GM12878 (cell line): ENCODE measurements around the gene NOL7. TPM values are rescaled to one million over a fixed set of nuclear protein-coding genes. Genes with fewer than 3 reads are reported as not detected.

Experiments used
- DPF2 ChIP-seq: fragments of 450-650 bp; IDR thresholded peaks from 2 replicates; pipeline ENCODE4 v1.6.1; 2017; ENCODE audit warnings: mild to moderate bottlenecking
- HCFC1 ChIP-seq: fragments of 150-350 bp; IDR thresholded peaks from 2 replicates; pipeline ENCODE4 v1.6.1; 2014; ENCODE audit warnings: low read length
- HDAC6 ChIP-seq: fragments of 200-600 bp; sonication (generic); IDR thresholded peaks from one replicate; pipeline ENCODE4 v1.8.0; 2017; ENCODE audit warnings: antibody characterized with exemption; ENCODE audit not compliant: unreplicated experiment
- IKZF1 ChIP-seq: fragments of 450-650 bp; conservative IDR thresholded peaks from 2 replicates; pipeline ENCODE4 v1.6.1; 2017; ENCODE audit warnings: antibody characterized with exemption, mild to moderate bottlenecking
- NR2F1 ChIP-seq: fragments of 450-650 bp; conservative IDR thresholded peaks from 2 replicates; pipeline ENCODE4 v1.6.1; 2017; ENCODE audit warnings: mild to moderate bottlenecking
- NRF1 ChIP-seq: conservative IDR thresholded peaks from 2 replicates; pipeline ENCODE4 v1.6.1; 2011; ENCODE audit warnings: mild to moderate bottlenecking, low read depth, low read length, improper control_type of control experiment
- STAT1 ChIP-seq: fragments of 450-650 bp; conservative IDR thresholded peaks from 2 replicates; pipeline ENCODE4 v1.6.1; 2014; ENCODE audit warnings: antibody characterized with exemption, mild to moderate bottlenecking
- STAT3 ChIP-seq: IDR thresholded peaks from 2 replicates; pipeline ENCODE4 v1.6.1; 2011; ENCODE audit warnings: low read depth, low read length, improper control_type of control experiment
- ZZZ3 ChIP-seq: IDR thresholded peaks from 2 replicates; pipeline ENCODE4 v1.6.1; 2011; ENCODE audit warnings: low read depth; ENCODE audit not compliant: control insufficient read depth, insufficient read length
- polyA plus RNA-seq, 11 experiments: library from polyadenylated mRNA; depleted of rRNA in 4 of 11; unstranded in 6 of 11; stranded (reverse) in 5 of 11; fragments of >200 nt; fragmentation: Nextera tagmentation in 4 of 11; fragmentation: Illumina TruSeq in 1 of 11; extraction: Ambion mirVana in 4 of 11; extraction: Trizol in 1 of 11; gene quantifications; 1 replicate in 1 of 11; 2 replicates in 10 of 11; pipeline versions ENCODE4 v1.2.1 to v1.2.3, GENCODE V29; 2011 to 2016; ENCODE audit warnings: inconsistent platforms in 2 of 11, missing spikeins in 2 of 11, low read depth in 1 of 11
- total RNA-seq, 4 experiments: library from RNA; depleted of rRNA in 3 of 4; stranded (reverse); fragments of >200 nt in 3 of 4; fragmentation: Illumina TruSeq in 1 of 4; extraction: Trizol in 1 of 4; gene quantifications; 2 replicates each; pipeline versions ENCODE4 v1.2.1 to v1.2.3, GENCODE V29; 2013 to 2021
- TF ChIP-seq, protein P1 (sequence below): fragments of 450-650 bp; IDR thresholded peaks from 2 replicates; pipeline ENCODE4 v1.6.1; 2017; ENCODE audit warnings: antibody characterized with exemption, mild to moderate bottlenecking, moderate library complexity
- TF ChIP-seq, protein P2 (sequence below): fragments of 450-650 bp; conservative IDR thresholded peaks from 2 replicates; pipeline ENCODE4 v1.6.1; 2017; ENCODE audit warnings: mild to moderate bottlenecking, moderate library complexity
- TF ChIP-seq, protein P3 (sequence below): fragments of 150-350 bp; IDR thresholded peaks from 2 replicates; pipeline ENCODE4 v1.6.1; 2016; ENCODE audit warnings: low read depth, low read length
- TF ChIP-seq, protein P4 (sequence below): IDR thresholded peaks from 2 replicates; pipeline ENCODE4 v1.6.1; 2012; ENCODE audit warnings: low read depth, low read length, improper control_type of control experiment

NOL7 gene
- total and polyA plus RNA-seq, 10 of the 15 experiments (the other 5 are each of a cell fraction or from before 2014, with no cell fraction given): 12.2 to 222 (median 86.2) TPM

DNA sequence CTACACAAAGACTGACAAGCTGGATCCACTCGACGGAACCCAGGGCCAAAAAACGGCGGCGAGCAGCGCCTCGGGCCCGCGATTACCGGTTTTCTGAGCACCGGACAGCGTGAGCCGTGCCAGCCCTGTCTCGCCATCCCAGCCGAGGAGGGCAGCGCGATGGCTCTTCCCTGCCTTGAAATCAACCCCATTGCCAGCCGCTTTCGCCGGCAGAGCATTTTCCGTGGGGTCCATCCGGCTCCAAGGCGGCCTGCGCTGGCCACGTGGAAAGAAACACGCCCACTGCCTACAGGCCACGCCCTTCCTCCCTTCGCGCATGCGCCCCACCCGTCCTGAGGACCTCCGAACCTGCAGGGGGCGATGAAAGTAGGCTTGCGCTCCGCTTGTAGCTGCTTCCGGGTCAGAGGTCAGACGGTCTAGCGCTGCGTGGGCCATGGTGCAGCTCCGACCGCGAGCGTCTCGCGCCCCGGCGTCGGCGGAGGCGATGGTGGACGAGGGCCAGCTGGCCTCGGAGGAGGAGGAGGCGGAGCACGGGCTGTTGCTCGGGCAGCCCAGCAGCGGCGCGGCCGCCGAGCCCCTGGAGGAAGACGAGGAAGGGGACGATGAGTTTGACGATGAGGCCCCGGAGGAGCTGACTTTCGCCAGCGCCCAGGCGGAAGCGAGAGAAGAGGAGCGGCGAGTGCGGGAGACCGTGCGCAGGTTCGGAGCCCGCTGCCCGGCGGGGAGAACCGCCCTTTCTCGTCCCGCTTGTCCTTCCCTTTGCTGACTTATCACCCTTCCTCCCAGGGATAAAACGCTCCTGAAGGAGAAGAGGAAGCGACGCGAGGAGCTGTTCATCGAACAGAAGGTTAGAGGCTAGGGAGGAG lies at the start of gene NOL7 (continued):
- TF ChIP-seq, protein P1, sequence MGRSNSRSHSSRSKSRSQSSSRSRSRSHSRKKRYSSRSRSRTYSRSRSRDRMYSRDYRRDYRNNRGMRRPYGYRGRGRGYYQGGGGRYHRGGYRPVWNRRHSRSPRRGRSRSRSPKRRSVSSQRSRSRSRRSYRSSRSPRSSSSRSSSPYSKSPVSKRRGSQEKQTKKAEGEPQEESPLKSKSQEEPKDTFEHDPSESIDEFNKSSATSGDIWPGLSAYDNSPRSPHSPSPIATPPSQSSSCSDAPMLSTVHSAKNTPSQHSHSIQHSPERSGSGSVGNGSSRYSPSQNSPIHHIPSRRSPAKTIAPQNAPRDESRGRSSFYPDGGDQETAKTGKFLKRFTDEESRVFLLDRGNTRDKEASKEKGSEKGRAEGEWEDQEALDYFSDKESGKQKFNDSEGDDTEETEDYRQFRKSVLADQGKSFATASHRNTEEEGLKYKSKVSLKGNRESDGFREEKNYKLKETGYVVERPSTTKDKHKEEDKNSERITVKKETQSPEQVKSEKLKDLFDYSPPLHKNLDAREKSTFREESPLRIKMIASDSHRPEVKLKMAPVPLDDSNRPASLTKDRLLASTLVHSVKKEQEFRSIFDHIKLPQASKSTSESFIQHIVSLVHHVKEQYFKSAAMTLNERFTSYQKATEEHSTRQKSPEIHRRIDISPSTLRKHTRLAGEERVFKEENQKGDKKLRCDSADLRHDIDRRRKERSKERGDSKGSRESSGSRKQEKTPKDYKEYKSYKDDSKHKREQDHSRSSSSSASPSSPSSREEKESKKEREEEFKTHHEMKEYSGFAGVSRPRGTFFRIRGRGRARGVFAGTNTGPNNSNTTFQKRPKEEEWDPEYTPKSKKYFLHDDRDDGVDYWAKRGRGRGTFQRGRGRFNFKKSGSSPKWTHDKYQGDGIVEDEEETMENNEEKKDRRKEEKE: no peak
- TF ChIP-seq HCFC1: peak; percentile 85
- TF ChIP-seq NR2F1: peak; percentile 99
- TF ChIP-seq ZZZ3: no peak
- TF ChIP-seq, protein P2, sequence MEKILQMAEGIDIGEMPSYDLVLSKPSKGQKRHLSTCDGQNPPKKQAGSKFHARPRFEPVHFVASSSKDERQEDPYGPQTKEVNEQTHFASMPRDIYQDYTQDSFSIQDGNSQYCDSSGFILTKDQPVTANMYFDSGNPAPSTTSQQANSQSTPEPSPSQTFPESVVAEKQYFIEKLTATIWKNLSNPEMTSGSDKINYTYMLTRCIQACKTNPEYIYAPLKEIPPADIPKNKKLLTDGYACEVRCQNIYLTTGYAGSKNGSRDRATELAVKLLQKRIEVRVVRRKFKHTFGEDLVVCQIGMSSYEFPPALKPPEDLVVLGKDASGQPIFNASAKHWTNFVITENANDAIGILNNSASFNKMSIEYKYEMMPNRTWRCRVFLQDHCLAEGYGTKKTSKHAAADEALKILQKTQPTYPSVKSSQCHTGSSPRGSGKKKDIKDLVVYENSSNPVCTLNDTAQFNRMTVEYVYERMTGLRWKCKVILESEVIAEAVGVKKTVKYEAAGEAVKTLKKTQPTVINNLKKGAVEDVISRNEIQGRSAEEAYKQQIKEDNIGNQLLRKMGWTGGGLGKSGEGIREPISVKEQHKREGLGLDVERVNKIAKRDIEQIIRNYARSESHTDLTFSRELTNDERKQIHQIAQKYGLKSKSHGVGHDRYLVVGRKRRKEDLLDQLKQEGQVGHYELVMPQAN: peak; percentile 94
- TF ChIP-seq HDAC6: no peak
- TF ChIP-seq, protein P3, sequence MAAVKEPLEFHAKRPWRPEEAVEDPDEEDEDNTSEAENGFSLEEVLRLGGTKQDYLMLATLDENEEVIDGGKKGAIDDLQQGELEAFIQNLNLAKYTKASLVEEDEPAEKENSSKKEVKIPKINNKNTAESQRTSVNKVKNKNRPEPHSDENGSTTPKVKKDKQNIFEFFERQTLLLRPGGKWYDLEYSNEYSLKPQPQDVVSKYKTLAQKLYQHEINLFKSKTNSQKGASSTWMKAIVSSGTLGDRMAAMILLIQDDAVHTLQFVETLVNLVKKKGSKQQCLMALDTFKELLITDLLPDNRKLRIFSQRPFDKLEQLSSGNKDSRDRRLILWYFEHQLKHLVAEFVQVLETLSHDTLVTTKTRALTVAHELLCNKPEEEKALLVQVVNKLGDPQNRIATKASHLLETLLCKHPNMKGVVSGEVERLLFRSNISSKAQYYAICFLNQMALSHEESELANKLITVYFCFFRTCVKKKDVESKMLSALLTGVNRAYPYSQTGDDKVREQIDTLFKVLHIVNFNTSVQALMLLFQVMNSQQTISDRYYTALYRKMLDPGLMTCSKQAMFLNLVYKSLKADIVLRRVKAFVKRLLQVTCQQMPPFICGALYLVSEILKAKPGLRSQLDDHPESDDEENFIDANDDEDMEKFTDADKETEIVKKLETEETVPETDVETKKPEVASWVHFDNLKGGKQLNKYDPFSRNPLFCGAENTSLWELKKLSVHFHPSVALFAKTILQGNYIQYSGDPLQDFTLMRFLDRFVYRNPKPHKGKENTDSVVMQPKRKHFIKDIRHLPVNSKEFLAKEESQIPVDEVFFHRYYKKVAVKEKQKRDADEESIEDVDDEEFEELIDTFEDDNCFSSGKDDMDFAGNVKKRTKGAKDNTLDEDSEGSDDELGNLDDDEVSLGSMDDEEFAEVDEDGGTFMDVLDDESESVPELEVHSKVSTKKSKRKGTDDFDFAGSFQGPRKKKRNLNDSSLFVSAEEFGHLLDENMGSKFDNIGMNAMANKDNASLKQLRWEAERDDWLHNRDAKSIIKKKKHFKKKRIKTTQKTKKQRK: no peak
- TF ChIP-seq IKZF1: peak; percentile 95
- TF ChIP-seq STAT1: peak; percentile 69; the same call in 1 of the 2 replicates
- peak; percentile 75; the same call in 1 of the 2 replicates for TF ChIP-seq DPF2
- TF ChIP-seq, protein P4, sequence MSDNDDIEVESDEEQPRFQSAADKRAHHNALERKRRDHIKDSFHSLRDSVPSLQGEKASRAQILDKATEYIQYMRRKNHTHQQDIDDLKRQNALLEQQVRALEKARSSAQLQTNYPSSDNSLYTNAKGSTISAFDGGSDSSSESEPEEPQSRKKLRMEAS: peak; percentile 98
- no peak for TF ChIP-seq STAT3
- TF ChIP-seq NRF1: peak; percentile 88
